Glutamatergic neuron (in vitro differentiated cells): ENCODE data around the gene ACSM2A. TPM values are rescaled to one million over a fixed set of nuclear protein-coding genes. Genes with fewer than 3 reads are reported as not detected.

Experiments
- DNase-seq: peaks from one replicate; pipeline ENCODE4 v3.0.0; 2022
- H3K27ac Mint-ChIP-seq: one replicate; pipeline ENCODE4 v1.8.0; 2020; ENCODE audit warnings: mild to moderate bottlenecking, mixed read lengths, inconsistent platforms; ENCODE audit not compliant: unreplicated experiment
- H3K27me3 Mint-ChIP-seq: one replicate; pipeline ENCODE4 v1.8.0; 2020; ENCODE audit warnings: mild to moderate bottlenecking, moderate library complexity, mixed read lengths, inconsistent platforms; ENCODE audit not compliant: unreplicated experiment
- H3K36me3 Mint-ChIP-seq: one replicate; pipeline ENCODE4 v1.8.0; 2020; ENCODE audit warnings: mild to moderate bottlenecking, mixed read lengths, inconsistent platforms; ENCODE audit not compliant: unreplicated experiment
- H3K4me1 Mint-ChIP-seq: one replicate; pipeline ENCODE4 v1.8.0; 2020; ENCODE audit warnings: mild to moderate bottlenecking, low read depth, mixed read lengths, inconsistent platforms; ENCODE audit not compliant: unreplicated experiment
- H3K4me3 Mint-ChIP-seq: one replicate; pipeline ENCODE4 v1.8.0; 2020; ENCODE audit warnings: mild to moderate bottlenecking, mixed read lengths, inconsistent platforms; ENCODE audit not compliant: unreplicated experiment
- H3K9me3 Mint-ChIP-seq: one replicate; pipeline ENCODE4 v1.8.0; 2020; ENCODE audit warnings: mild to moderate bottlenecking, moderate library complexity, mixed read lengths, inconsistent platforms; ENCODE audit not compliant: unreplicated experiment
- CTCF ChIP-seq: fragments of 200-600 bp; sonication (generic); IDR thresholded peaks from one replicate; pipeline ENCODE4 v1.5.0; 2021; ENCODE audit not compliant: partially characterized antibody, unreplicated experiment
- total RNA-seq: library from RNA; stranded (reverse); fragmentation: NEBNext Ultra II Directional; extraction: Animal tissue kit (Norgen Biotek cat#: 25700); gene quantifications from one replicate; pipeline ENCODE4 v1.2.1, GENCODE V29; 2021; ENCODE audit not compliant: unreplicated experiment

Gene ACSM2A
- total RNA-seq, 1 donor from 2014 or later = not detected

DNA sequence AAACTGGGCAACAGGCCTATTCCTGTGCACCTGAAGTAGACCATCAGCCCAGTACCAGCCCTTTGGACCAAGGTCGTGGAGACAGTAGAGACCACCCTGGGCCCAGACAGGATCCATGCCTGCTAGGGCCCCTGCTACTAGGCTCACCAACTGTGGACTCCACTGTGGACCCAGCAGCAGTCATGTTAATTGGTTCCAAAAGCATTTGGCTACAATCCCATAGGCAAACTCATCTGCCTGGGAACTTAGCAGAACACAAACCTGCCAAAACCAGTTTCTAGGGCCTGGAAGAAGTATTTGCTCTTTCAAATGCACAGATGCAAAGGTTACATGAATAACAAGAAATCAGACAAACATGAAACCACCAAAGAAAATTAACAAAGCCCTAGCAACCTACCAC is 53.1 kb downstream of the ACSM2A start:
- DNase-seq = no peak
- TF ChIP-seq CTCF = no peak
- Mint-ChIP-seq H3K27me3 (no peaks in the 10 kb centered on the region), H3K9me3 (no peaks in the 10 kb centered on the region), H3K4me1 (no peaks in the 10 kb centered on the region), H3K27ac (no peak overlapping the region), H3K4me3 (no peak overlapping the region), H3K36me3 (peaks cover 11% of the 10 kb centered on the region)

GRCh38 chr16:20507280-20507679 is 56.0 kb downstream of the ACSM2A start:
- Mint-ChIP-seq H3K4me1 (no peaks in the 10 kb centered on the region), H3K27ac (no peak overlapping the region), H3K36me3 (peaks cover 15% of the 10 kb centered on the region), H3K27me3 (peaks cover 3% of the 10 kb centered on the region), H3K4me3 (no peak overlapping the region), H3K9me3 (peaks cover 2% of the 10 kb centered on the region)
- no peak for DNase-seq
- no peak for TF ChIP-seq CTCF

- peaks cover 15% of the 10 kb centered on the region for H3K36me3 Mint-ChIP-seq
- H3K4me3 Mint-ChIP-seq = no peak overlapping the region
- DNase-seq = no peak
- no peaks in the 10 kb centered on the region for H3K4me1 Mint-ChIP-seq
- TF ChIP-seq CTCF = no peak
- peaks cover 3% of the 10 kb centered on the region for H3K27me3 Mint-ChIP-seq
- peaks cover 5% of the 10 kb centered on the region for H3K9me3 Mint-ChIP-seq
- H3K27ac Mint-ChIP-seq = no peak overlapping the region
Observed at GRCh38 chr16:20510323-20510722, 59.0 kb downstream of the ACSM2A start.

DNA sequence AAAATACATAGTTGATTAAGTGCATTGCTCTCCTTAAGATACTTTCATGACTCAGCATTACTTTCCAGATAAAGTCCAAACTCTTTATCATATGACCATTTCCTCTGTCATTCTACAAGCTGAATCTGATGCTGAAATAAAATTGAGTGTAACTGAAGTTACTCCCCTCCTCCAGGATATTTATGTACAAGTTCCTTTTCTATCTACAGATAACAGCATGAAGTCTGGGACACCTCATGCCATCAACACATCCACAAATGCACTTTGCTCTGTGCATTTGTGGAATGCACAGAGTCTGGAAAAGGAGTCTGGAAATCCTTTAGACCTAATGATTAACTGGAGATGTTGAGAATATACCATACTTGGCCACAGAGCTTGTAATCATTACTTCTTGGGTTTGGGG is 64.4 kb downstream of the ACSM2A start:
- H3K4me1 Mint-ChIP-seq = no peaks in the 10 kb centered on the region
- H3K27me3 Mint-ChIP-seq = peaks cover 2% of the 10 kb centered on the region
- H3K4me3 Mint-ChIP-seq = no peak overlapping the region
- TF ChIP-seq CTCF = no peak
- H3K36me3 Mint-ChIP-seq = no peaks in the 10 kb centered on the region
- no peak for DNase-seq
- peaks cover 5% of the 10 kb centered on the region for H3K9me3 Mint-ChIP-seq
- no peak overlapping the region for H3K27ac Mint-ChIP-seq

DNA sequence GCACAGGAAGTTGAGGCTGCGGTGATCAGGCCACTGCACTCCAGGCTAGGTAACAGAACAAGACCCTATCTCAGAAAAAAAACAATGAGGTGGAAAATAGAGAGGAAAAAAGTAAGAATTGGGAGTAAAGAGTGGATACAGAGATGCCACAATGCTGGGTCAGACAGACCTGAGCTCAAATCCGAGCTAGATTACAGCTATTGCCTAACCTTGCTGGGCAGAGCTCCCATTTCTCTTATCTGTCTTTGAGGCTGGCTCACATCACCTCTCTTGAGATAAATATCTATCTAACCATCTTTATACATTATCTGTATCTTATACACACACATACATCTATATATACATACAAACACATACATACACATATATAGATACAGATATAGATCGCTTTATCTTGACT is 65.8 kb downstream of the ACSM2A start:
- TF ChIP-seq CTCF = no peak
- H3K4me3 Mint-ChIP-seq = no peak overlapping the region
- H3K4me1 Mint-ChIP-seq = no peaks in the 10 kb centered on the region
- H3K27ac Mint-ChIP-seq = no peak overlapping the region
- DNase-seq = no peak
- peaks cover 2% of the 10 kb centered on the region for H3K27me3 Mint-ChIP-seq
- peaks cover 5% of the 10 kb centered on the region for H3K9me3 Mint-ChIP-seq
- no peaks in the 10 kb centered on the region for H3K36me3 Mint-ChIP-seq
